Thymus (tissue), 11 donors: ENCODE measurements around the gene NKIRAS2. TPM values are rescaled to one million over a fixed set of nuclear protein-coding genes. Genes with fewer than 3 reads are reported as not detected.
A peak's percentile ranks its signal among the peaks of the same experiment; 100 is the strongest.
"Not testable (repeated sequence)": the region's sequence is repeated elsewhere in the genome, so short reads cannot be mapped to it uniquely, and the experiment has no call there.

ENCODE experiments used
- DNase-seq, 9 donors: peaks; one replicate each; pipeline ENCODE4 v3.0.0-alpha.2; 2013; ENCODE audit warnings: low spot score in 9 of 9, low read depth in 6 of 9, missing footprints in 1 of 9
- H3K27ac ChIP-seq, 2 donors: one replicate each; pipeline ENCODE4 v1.5.1; 2013; ENCODE audit warnings: control low read depth in 1 of 2, low read depth in 1 of 2, low read length in 1 of 2, mild to moderate bottlenecking in 1 of 2, moderate library complexity in 1 of 2
- H3K27me3 ChIP-seq, 2 donors: one replicate each; pipeline ENCODE4 v1.5.1; 2013; ENCODE audit warnings: low read length in 1 of 2; ENCODE audit not compliant: control insufficient read depth in 2 of 2, insufficient read depth in 1 of 2
- H3K36me3 ChIP-seq, 2 donors: one replicate each; pipeline ENCODE4 v1.5.1; 2013; ENCODE audit warnings: low read length in 1 of 2, mild to moderate bottlenecking in 1 of 2, moderate library complexity in 1 of 2; ENCODE audit not compliant: control insufficient read depth in 2 of 2, insufficient read depth in 2 of 2
- H3K4me1 ChIP-seq, 2 donors: one replicate each; pipeline ENCODE4 v1.5.1; 2013; ENCODE audit warnings: low read length in 2 of 2; ENCODE audit not compliant: control insufficient read depth in 2 of 2, insufficient read depth in 2 of 2
- H3K4me3 ChIP-seq, 2 donors: one replicate each; pipeline ENCODE4 v1.5.1; 2013; ENCODE audit warnings: low read length in 2 of 2, control low read depth in 1 of 2, mild to moderate bottlenecking in 1 of 2
- H3K9me3 ChIP-seq, 2 donors: one replicate each; pipeline ENCODE4 v1.5.1; 2013; ENCODE audit warnings: low read length in 1 of 2, mild to moderate bottlenecking in 1 of 2; ENCODE audit not compliant: control insufficient read depth in 2 of 2, insufficient read depth in 1 of 2
- WGBS: extraction: QIAGEN DNeasy Blood & Tissue Kit; methylation state at CpG from one replicate; pipeline ENCODE4 v1.1.7; 2013; 5-methylcytosine and 5-hydroxymethylcytosine counted together
- polyA plus RNA-seq: library from polyadenylated mRNA; stranded (reverse); fragments of 200-250 nt; gene quantifications from one replicate; pipeline ENCODE4 v1.2.3, GENCODE V29; 2013
- total RNA-seq: library from RNA; stranded (reverse); fragments of 120-200 nt; gene quantifications from one replicate; pipeline ENCODE4 v1.2.4, GENCODE V29; 2013
- donor health status: healthy.

Gene NKIRAS2
- total and polyA plus RNA-seq, 2 donors: 22.0 to 24.1 TPM

DNA sequence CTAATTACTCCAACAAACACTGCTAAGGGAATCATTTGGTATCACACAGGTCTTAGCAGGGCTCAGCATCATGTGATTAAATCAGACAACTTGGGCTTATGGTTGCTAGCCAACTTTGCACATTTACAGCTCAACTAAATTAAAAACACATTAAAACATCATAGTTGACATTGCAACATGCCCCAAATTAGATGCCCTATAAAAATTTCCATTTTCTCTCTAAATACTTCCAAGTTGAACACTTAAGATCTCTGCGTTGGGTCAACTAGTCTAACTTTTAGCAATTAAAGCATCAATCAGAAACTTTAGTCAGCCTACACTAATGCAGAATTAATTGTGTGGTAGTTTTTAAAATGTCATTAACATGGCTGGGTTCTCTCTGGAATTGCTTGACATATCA is 14.7 kb upstream of the NKIRAS2 start:
- Histone ChIP-seq H3K27me3 (no peaks in the 10 kb centered on the region), H3K27ac (no peak overlapping the region), H3K9me3 (no peaks in the 10 kb centered on the region), H3K36me3 (peaks cover 19 to 46% of the 10 kb centered on the region in 2 donors), H3K4me3 (no peak overlapping the region), H3K4me1 (no peaks in the 10 kb centered on the region)
- no peak for DNase-seq
- WGBS: 100% methylated on average over 1 of the region's 1 CpG

DNA sequence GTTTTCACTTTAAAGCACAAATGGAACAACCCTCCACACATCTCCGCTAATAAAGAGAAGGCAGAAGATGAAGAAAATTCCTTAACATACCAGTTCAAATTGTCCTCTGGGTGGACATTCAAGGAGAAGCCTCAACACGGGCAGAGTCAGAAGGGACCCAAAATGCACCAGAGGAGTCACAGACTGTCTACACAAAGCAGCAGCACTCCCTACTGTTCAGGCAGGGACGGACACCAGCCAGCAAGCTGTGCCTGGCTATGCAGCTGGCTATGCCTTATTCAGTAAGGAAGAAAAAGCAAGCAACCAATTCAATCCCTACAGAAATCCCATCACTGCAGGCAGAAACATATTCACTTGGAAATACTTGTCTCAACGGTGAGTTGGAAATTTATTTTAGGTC is 10.7 kb upstream of the NKIRAS2 start:
- no peaks in the 10 kb centered on the region for H3K27me3 ChIP-seq
- no peak overlapping the region for H3K27ac ChIP-seq
- H3K4me3 ChIP-seq: no peak overlapping the region
- H3K4me1 ChIP-seq: no peaks in the 10 kb centered on the region
- H3K36me3 ChIP-seq: peaks cover 8 to 15% of the 10 kb centered on the region in 2 donors
- WGBS: 96% methylated on average over 4 of the region's 4 CpGs
- DNase-seq: no peak
- H3K9me3 ChIP-seq: no peaks in the 10 kb centered on the region

DNA sequence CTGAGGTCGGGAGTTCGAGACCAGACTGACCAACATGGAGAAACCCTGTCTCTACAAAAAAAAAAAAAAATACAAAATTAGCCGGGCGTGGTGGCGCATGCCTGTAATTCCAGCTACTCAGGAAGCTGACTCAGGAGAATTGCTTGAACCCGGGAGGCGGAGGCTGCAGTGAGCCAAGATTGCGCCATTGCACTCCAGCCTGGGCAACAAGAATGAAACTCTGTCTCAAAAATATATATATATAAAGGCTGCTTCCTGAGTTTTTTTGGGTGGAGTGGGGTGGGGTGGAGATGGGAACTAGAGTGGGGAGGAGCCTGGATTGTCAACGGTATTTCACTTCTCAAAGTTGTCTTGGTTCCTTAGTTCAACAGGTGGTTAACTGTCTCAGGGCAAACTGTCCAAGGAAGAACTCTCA is 9.6 kb upstream of the NKIRAS2 start:
- DNase-seq, H3K4me1 ChIP-seq, H3K27me3 ChIP-seq, H3K27ac ChIP-seq, H3K4me3 ChIP-seq, H3K9me3 ChIP-seq: not testable (repeated sequence)
- WGBS: 83% methylated on average over 9 of the region's 9 CpGs
- peaks cover 8 to 15% of the 10 kb centered on the region in 2 donors for H3K36me3 ChIP-seq

DNA sequence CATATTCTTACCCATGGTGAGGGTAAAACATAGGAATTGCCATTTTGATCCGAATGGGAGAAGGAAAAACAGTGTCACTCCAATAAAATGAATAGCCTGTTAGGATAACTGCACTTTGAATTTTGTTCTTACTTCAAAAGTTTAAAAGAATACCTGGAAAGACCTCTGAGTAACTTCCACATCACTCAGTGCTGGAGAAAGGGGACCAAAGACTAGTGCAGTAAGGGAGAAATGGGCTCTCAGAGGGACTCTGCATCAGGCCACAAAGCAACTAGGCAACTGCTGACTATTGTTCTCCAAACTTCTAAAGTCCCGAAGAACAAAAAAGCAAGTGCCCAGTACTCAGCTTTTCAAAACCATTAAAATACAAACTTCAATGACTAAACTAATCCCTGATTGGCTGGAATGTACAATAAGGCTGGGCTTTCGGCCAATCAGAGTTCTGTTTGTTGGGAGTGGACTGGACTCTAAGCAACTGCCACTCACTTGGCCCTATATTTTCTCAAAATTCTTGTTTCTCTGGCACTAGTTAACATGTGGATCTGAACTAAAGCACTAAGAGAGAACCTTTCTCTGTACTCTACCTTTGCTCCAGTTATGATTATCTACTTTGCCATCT is 8.9 kb upstream of the NKIRAS2 start:
- Histone ChIP-seq H3K36me3 (peaks cover 8 to 15% of the 10 kb centered on the region in 2 donors), H3K27me3 (no peaks in the 10 kb centered on the region), H3K27ac (no peak overlapping the region), H3K4me1 (peaks cover 2 to 7% of the 10 kb centered on the region in 2 donors), H3K9me3 (no peaks in the 10 kb centered on the region), H3K4me3 (no peak overlapping the region)
- 95% methylated on average over 3 of the region's 3 CpGs for WGBS
- DNase-seq: no peak

DNA sequence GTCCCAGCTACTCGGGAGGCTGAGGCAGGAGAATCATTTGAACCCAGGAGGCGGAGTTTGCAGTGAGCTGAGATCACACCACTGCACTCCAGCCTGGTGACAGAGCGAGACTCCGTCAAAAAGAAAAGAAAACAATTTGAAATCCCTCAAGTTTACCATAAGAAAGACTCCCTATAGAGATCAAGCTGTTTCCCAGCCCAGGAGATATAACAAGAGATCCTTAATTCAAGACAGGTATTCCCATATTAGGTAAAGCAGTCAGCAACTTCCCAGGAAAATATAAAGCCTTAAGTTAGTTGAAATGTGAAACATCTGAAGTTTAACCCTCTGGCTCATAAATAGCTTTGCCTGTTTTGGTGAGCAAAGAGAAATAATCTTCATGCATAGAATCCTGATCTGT is 7.5 kb upstream of the NKIRAS2 start:
- 98% methylated on average over 4 of the region's 4 CpGs for WGBS
- peaks cover 7 to 12% of the 10 kb centered on the region in 2 donors for H3K4me1 ChIP-seq

DNA sequence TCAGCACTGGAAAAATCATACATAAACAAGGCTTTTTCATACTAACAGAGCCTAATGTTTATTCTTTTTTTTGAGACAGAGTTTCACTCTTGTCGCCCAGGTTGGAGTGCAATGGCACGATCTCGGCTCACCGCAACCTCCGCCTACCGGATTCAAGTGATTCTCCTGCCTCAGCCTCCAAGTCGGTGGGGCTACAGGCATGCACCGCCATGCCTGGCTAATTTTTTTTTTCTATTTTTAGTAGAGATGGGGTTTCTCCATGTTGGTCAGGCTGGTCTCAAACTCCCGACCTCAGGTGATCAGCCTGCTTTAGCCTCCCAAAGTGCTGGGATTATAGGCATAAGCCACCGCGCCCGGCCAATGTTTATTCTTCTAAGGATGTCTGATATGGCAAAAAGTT is 6.2 kb upstream of the NKIRAS2 start:
- H3K27ac ChIP-seq, H3K27me3 ChIP-seq, H3K4me3 ChIP-seq, DNase-seq, H3K9me3 ChIP-seq: not testable (repeated sequence)
- peaks cover 15 to 23% of the 10 kb centered on the region in 2 donors for H3K4me1 ChIP-seq
- 98% methylated on average over 12 of the region's 12 CpGs for WGBS
- peaks cover 8 to 13% of the 10 kb centered on the region in 2 donors for H3K36me3 ChIP-seq

More for the DNA sequence above, 7.5 kb upstream of the NKIRAS2 start:
- H3K4me3 ChIP-seq, DNase-seq, H3K27me3 ChIP-seq, H3K27ac ChIP-seq, H3K9me3 ChIP-seq: not testable (repeated sequence)
- peaks cover 8 to 15% of the 10 kb centered on the region in 2 donors for H3K36me3 ChIP-seq

DNA sequence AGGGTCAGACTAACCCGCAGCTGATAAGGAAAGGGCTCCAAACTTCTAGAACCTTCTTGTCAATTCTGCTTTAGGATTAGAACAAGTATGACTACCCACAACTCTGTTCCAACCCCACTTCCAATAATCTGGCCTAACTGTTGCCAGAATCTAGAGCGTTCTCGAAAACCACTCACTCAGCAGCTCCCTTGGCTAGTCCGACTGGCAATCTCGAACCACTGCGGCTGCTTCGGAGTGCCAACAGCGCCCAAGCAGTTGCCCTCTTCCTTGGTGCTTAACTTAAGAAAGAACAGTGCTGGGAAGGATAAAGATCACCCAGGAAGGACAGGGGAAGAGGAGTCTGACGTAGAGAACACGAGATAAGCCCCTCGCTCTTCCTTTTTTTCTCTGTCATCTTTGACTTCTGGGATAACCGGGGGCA is 3.5 kb upstream of the NKIRAS2 start:
- Histone ChIP-seq H3K27ac (peak overlapping the region; percentile 96), H3K9me3 (peaks cover 0 to 8% of the 10 kb centered on the region in 2 donors), H3K4me3 (peak overlapping the region; percentile 79 to 99), H3K36me3 (no peaks in the 10 kb centered on the region), H3K27me3 (no peaks in the 10 kb centered on the region), H3K4me1 (peaks cover 23 to 33% of the 10 kb centered on the region in 2 donors)
- WGBS: 11% methylated on average over 12 of the region's 12 CpGs
- peak in 4 of 9 donors; percentile 36 to 52 (median 42) for DNase-seq

DNA sequence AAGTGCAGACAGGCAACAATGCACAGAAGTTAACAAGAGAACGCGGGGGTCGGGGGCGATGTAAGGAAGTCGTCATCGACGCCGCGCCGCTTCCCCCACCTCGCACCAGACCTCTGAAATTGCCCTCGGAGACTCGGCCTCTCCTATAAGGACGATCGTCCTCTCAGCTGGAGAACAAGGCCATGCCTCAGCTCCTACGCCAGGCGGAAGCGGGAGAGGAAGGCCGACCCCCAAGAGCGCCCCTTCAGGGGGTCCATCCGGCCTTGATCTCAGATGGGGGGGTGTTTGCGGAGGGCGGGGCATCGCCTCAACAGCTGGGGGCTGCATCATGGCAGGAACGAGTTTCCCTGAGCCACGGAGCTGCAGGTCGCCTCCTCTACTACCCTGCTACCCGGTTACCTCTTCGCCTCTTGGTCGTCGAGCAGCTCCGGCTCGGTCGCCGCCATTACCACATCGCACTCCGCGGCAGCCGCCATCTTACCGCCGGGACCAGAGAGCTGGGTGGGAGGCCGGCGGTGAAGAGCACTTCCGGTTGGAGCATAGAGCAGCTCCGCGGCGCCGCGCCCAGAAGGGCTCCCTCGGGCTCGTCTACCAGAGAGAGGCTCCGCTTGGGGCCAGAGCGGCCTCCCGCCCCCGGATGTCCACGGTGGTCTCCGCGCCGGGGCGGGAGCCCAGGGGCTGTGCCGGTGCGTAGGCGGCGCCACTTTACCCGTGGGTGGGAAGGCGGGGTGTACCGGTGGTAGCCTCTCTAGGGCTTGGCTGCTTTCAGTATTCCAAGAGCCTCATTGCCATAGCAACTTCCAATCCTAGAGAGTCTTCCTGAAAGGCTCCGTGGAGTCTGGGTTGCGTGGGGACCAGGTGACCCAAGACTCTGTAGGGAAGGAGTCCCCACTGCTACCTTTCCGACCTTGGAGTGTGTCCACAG is 2.7 kb upstream of the NKIRAS2 start, which contains the start of gene DNAJC7:
TSS of gene DNAJC7 (minus strand) at position 499 of the 925 bp plus-strand sequence. CDS start at position 476, 23 bp downstream.
- Histone ChIP-seq H3K27ac (peak within 1 kb of the TSS; percentile 96), H3K4me1 (peaks cover 25 to 33% of the 10 kb centered on the region in 2 donors), H3K36me3 (peaks cover 2% of the 10 kb centered on the region in 2 donors), H3K4me3 (peak within 1 kb of the TSS; percentile 79 to 99), H3K27me3 (no peaks in the 10 kb centered on the region), H3K9me3 (peaks cover 0 to 8% of the 10 kb centered on the region in 2 donors)
- DNase-seq: peak; percentile 66 to 95 (median 85)
- WGBS: under 1% methylated on average over 70 of the region's 70 CpGs

DNA sequence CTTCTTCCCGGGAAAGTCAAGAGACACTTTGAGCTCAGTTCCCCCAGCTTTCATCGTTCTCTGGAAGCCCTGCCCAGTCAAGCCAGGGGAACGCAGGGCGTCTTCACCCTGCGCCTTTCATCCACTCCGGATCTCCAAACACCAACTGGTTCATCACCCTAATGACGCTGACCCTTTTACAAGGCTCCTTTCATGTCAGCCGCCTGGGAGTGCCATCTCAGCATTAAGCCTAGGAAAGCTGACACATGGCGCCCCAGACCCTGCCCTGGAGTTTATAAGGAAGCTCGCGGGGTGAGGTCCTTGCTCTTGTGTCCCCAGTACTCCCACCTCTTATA is 2.1 kb upstream of the NKIRAS2 start:
- Histone ChIP-seq H3K27me3 (no peaks in the 10 kb centered on the region), H3K4me3 (peak overlapping the region; percentile 79 to 99), H3K36me3 (peaks cover 8 to 9% of the 10 kb centered on the region in 2 donors), H3K4me1 (peaks cover 25 to 33% of the 10 kb centered on the region in 2 donors), H3K9me3 (peaks cover 0 to 8% of the 10 kb centered on the region in 2 donors), H3K27ac (peak overlapping the region; percentile 96)
- peak in 1 of 9 donors; percentile 13 for DNase-seq
- 9% methylated on average over 11 of the region's 11 CpGs for WGBS
